ENCODE results near the gene VSTM4. TPM values are rescaled to one million over a fixed set of nuclear protein-coding genes. Genes with fewer than 3 reads are reported as not detected.

VSTM4 gene
- total and polyA plus RNA-seq, 2 experiments from 2014 or later: 9.0 to 10.2 TPM

DNA sequence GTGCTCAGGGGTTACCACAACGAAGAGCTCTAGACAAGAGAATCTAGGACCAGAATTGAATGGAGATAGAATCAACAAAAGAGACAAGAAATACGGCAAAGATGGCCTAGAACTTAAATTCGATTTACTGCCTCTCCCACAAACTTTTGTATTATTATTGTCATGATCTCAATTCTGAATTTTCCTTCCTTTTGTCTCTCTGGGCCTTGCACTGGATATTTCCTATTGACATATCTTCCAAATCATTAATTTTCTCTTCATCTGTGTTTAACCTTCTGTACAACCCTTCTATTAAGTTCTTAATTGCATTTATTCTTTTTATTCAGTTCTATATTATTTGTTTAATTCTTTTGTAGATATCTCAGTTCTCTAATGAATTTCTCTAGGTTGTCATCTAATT, 28.4 kb downstream of the VSTM4 start:
- H3K27me3 ChIP-seq: no peaks in the 10 kb centered on the region
- WGBS (ENCODE audit: low lambda C conversion rate, missing lambda C conversion rate): 76% methylated on average over 3 of the region's 3 CpGs

DNA sequence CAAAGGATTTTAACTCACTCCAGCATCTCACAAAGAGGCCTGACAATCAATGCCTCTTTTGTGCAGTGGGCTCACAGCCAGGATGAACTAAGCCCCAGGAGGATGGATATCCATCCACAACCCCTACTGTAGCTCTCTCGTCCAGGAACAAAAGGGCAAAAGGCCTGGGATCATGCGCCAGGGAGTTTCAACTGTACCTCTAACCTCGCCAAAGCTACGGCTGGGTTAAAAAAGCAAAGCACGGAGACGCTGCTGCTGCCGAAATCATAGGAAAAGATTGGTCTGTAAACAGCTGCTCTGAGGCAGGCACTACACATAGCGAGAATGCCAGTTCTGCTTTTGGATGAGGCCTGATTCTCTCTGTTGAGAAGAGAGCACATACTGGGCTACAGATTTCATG, 32.1 kb downstream of the VSTM4 start:
- no peaks in the 10 kb centered on the region for H3K9me2 ChIP-seq (replicated peaks; ENCODE audit: insufficient read depth)
- H3K79me2 ChIP-seq: no peaks in the 10 kb centered on the region
- H3K4me3 ChIP-seq: no peak overlapping the region
- peaks cover 7% of the 10 kb centered on the region for H3K9me3 ChIP-seq (ENCODE audit: low read depth)
- no peaks in the 10 kb centered on the region for H3K27me3 ChIP-seq
- no peaks in the 10 kb centered on the region for H3K36me3 ChIP-seq (replicated peaks; ENCODE audit: insufficient read depth, low read depth)
- no peak for DNase-seq (ENCODE audit: low spot score)
- peaks cover 12% of the 10 kb centered on the region for H3K4me1 ChIP-seq (ENCODE audit: insufficient read depth)
- no peak overlapping the region for H3K27ac ChIP-seq
- WGBS (ENCODE audit: low lambda C conversion rate, missing lambda C conversion rate): 93% methylated on average over 8 of the region's 8 CpGs
- H3K4me2 ChIP-seq: no peak overlapping the region
- no peak for TF ChIP-seq EZH2phosphoT487 (IDR thresholded peaks at IDR 0.05; ENCODE audit: low read depth, severe bottlenecking, unreplicated experiment)
- TF ChIP-seq, protein P1, sequence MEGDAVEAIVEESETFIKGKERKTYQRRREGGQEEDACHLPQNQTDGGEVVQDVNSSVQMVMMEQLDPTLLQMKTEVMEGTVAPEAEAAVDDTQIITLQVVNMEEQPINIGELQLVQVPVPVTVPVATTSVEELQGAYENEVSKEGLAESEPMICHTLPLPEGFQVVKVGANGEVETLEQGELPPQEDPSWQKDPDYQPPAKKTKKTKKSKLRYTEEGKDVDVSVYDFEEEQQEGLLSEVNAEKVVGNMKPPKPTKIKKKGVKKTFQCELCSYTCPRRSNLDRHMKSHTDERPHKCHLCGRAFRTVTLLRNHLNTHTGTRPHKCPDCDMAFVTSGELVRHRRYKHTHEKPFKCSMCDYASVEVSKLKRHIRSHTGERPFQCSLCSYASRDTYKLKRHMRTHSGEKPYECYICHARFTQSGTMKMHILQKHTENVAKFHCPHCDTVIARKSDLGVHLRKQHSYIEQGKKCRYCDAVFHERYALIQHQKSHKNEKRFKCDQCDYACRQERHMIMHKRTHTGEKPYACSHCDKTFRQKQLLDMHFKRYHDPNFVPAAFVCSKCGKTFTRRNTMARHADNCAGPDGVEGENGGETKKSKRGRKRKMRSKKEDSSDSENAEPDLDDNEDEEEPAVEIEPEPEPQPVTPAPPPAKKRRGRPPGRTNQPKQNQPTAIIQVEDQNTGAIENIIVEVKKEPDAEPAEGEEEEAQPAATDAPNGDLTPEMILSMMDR (IDR thresholded peaks at IDR 0.05; ENCODE audit: poor library complexity): no peak
- no peak for TF ChIP-seq EZH2 (IDR thresholded peaks at IDR 0.05; ENCODE audit: borderline replicate concordance)
- no peaks in the 10 kb centered on the region for H4K20me1 ChIP-seq (ENCODE audit: insufficient read depth, poor library complexity, severe bottlenecking)
- no peak overlapping the region for H2AFZ ChIP-seq

More for the DNA sequence above, 28.4 kb downstream of the VSTM4 start:
- no peak for TF ChIP-seq EZH2 (IDR thresholded peaks at IDR 0.05; ENCODE audit: borderline replicate concordance)
- TF ChIP-seq EZH2phosphoT487 (IDR thresholded peaks at IDR 0.05; ENCODE audit: low read depth, severe bottlenecking, unreplicated experiment): no peak
- TF ChIP-seq, protein P1 (IDR thresholded peaks at IDR 0.05; ENCODE audit: poor library complexity): no peak
- Histone ChIP-seq H3K9me3 (ENCODE audit: low read depth) (peaks cover 7% of the 10 kb centered on the region), H3K4me1 (ENCODE audit: insufficient read depth) (peaks cover 4% of the 10 kb centered on the region), H3K79me2 (no peaks in the 10 kb centered on the region), H3K4me2 (no peak overlapping the region), H3K4me3 (no peak overlapping the region), H3K9me2 (replicated peaks; ENCODE audit: insufficient read depth) (no peaks in the 10 kb centered on the region), H3K36me3 (replicated peaks; ENCODE audit: insufficient read depth, low read depth) (no peaks in the 10 kb centered on the region), H2AFZ (no peak overlapping the region), H4K20me1 (ENCODE audit: insufficient read depth, poor library complexity, severe bottlenecking) (no peaks in the 10 kb centered on the region), H3K27ac (no peak overlapping the region)
- DNase-seq (ENCODE audit: low spot score): no peak

DNA sequence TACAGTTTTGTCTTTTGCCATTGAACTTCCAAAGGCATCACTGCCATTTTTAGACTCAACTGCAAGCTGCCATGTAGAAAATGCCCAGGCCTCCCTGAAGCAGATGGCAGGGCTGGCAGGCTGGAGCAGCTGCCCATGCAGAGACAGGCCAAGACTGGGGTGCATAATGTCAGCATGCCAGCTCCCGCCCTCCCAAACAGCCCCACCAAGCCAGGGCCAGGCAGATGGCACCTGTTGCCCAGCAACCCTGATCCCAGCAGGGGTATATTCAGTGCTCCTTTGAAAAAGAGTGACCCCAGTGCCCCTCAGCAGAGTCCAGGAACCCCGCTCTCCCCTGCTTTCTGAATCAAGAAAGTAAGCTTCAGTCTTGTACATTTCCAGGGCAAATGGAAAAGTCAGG, 32.6 kb downstream of the VSTM4 start:
- Histone ChIP-seq H3K4me1 (ENCODE audit: insufficient read depth) (peaks cover 12% of the 10 kb centered on the region), H3K9me3 (ENCODE audit: low read depth) (peaks cover 7% of the 10 kb centered on the region), H3K79me2 (no peaks in the 10 kb centered on the region), H4K20me1 (ENCODE audit: insufficient read depth, poor library complexity, severe bottlenecking) (no peaks in the 10 kb centered on the region), H3K9me2 (replicated peaks; ENCODE audit: insufficient read depth) (no peaks in the 10 kb centered on the region), H3K4me3 (no peak overlapping the region), H3K36me3 (replicated peaks; ENCODE audit: insufficient read depth, low read depth) (no peaks in the 10 kb centered on the region), H2AFZ (no peak overlapping the region), H3K27me3 (no peaks in the 10 kb centered on the region), H3K4me2 (no peak overlapping the region), H3K27ac (no peak overlapping the region)
- TF ChIP-seq, protein P1 (IDR thresholded peaks at IDR 0.05; ENCODE audit: poor library complexity): no peak
- TF ChIP-seq EZH2phosphoT487 (IDR thresholded peaks at IDR 0.05; ENCODE audit: low read depth, severe bottlenecking, unreplicated experiment): no peak
- TF ChIP-seq EZH2 (IDR thresholded peaks at IDR 0.05; ENCODE audit: borderline replicate concordance): no peak
- no peak for DNase-seq (ENCODE audit: low spot score)
- 94% methylated on average over 2 of the region's 2 CpGs for whole genome bisulfite sequencing (ENCODE audit: low lambda C conversion rate, missing lambda C conversion rate)

Data from hepatocyte (in vitro differentiated cells).